ENCODE results near the gene EYA2.

Gene EYA2

GRCh38 chr20:46900086-46900485 lies 5.4 kb downstream of the EYA2 start:
- Histone ChIP-seq H4K20me1 (ENCODE audit: insufficient read depth, low read length, poor library complexity, severe bottlenecking) (no peaks in the 10 kb centered on the region), H3K4me3 (ENCODE audit: low read length, poor library complexity, severe bottlenecking) (no peak overlapping the region), H3F3A (ENCODE audit: low read depth) (no peaks in the 10 kb centered on the region), H3K9me3 (ENCODE audit: insufficient read depth, low read depth, low read length) (no peaks in the 10 kb centered on the region), H3K4me1 (ENCODE audit: insufficient read depth, low read length, poor library complexity, severe bottlenecking) (no peaks in the 10 kb centered on the region), H3K79me2 (ENCODE audit: insufficient read depth, low read length) (no peaks in the 10 kb centered on the region), H3K27me3 (ENCODE audit: insufficient read depth, low read length, poor library complexity, severe bottlenecking) (no peaks in the 10 kb centered on the region), H3K9me2 (replicated peaks; ENCODE audit: low read depth, low read length) (no peaks in the 10 kb centered on the region), H3K9ac (ENCODE audit: low read depth, low read length, poor library complexity, severe bottlenecking) (no peak overlapping the region), H3K36me3 (ENCODE audit: insufficient read depth, low read length) (no peaks in the 10 kb centered on the region), H3K4me2 (ENCODE audit: low read depth, low read length, poor library complexity, severe bottlenecking) (no peak overlapping the region), H2AFZ (ENCODE audit: low read length) (no peak overlapping the region)
- no peak for TF ChIP-seq CTCF (conservative IDR thresholded peaks at IDR 0.05; ENCODE audit: low read length)

DNA sequence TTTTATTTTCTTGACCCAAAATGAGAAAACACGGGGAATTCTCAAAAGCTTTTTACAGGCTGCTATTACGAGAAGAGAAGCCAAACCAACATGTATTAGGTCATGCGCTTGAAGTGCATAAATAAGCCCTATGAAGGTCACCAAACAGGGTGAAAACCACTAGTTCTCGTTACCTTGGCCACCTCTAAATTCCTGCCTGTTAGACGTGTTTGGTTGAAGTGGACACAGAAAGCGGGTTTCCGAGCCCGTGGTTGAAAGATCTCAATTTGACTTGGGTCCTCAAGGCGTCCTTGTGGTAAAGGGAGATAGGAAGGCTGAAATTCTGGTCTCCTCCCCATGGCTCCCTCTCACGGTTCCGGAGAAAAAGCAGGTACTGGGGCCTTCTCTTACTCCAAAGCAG lies 6.2 kb downstream of the EYA2 start:
- Histone ChIP-seq H3F3A (ENCODE audit: low read depth) (no peaks in the 10 kb centered on the region), H3K9me2 (replicated peaks; ENCODE audit: low read depth, low read length) (no peaks in the 10 kb centered on the region), H3K4me3 (ENCODE audit: low read length, poor library complexity, severe bottlenecking) (no peak overlapping the region), H3K9ac (ENCODE audit: low read depth, low read length, poor library complexity, severe bottlenecking) (no peak overlapping the region), H3K27me3 (ENCODE audit: insufficient read depth, low read length, poor library complexity, severe bottlenecking) (no peaks in the 10 kb centered on the region), H3K36me3 (ENCODE audit: insufficient read depth, low read length) (no peaks in the 10 kb centered on the region), H3K4me2 (ENCODE audit: low read depth, low read length, poor library complexity, severe bottlenecking) (no peak overlapping the region), H3K4me1 (ENCODE audit: insufficient read depth, low read length, poor library complexity, severe bottlenecking) (no peaks in the 10 kb centered on the region), H3K9me3 (ENCODE audit: insufficient read depth, low read depth, low read length) (no peaks in the 10 kb centered on the region), H3K79me2 (ENCODE audit: insufficient read depth, low read length) (no peaks in the 10 kb centered on the region), H4K20me1 (ENCODE audit: insufficient read depth, low read length, poor library complexity, severe bottlenecking) (no peaks in the 10 kb centered on the region), H2AFZ (ENCODE audit: low read length) (no peak overlapping the region)
- no peak for TF ChIP-seq EZH2phosphoT487 (IDR thresholded peaks at IDR 0.05; ENCODE audit: borderline replicate concordance)
- TF ChIP-seq CTCF (conservative IDR thresholded peaks at IDR 0.05; ENCODE audit: low read length): no peak

DNA sequence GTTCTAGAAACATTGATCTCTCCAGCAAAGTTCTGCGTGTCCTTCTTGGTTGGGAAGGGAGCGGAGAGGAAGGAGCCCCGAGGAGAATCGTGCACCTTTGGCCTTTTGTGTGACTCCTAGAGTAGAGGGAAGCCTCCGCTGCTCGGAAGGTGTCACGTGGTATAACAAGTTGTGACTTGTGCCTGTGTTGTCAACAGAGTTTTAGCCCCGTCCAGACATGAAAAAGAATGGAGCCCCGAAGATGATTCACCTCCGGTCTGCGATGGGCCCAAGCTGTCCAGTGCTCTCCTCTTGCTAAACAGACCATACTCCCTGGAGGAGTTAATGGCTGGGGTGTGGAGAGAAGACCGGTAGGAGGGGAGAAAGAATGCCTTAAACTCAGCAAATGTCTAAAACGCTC lies 7.0 kb downstream of the EYA2 start:
- Histone ChIP-seq H2AFZ (ENCODE audit: low read length) (no peak overlapping the region), H3K9me2 (replicated peaks; ENCODE audit: low read depth, low read length) (no peaks in the 10 kb centered on the region)

More for the DNA sequence above, 7.0 kb downstream of the EYA2 start:
- Histone ChIP-seq H3K4me3 (ENCODE audit: low read length, poor library complexity, severe bottlenecking) (no peak overlapping the region), H3K36me3 (ENCODE audit: insufficient read depth, low read length) (no peaks in the 10 kb centered on the region), H3K27me3 (ENCODE audit: insufficient read depth, low read length, poor library complexity, severe bottlenecking) (no peaks in the 10 kb centered on the region), H3K4me2 (ENCODE audit: low read depth, low read length, poor library complexity, severe bottlenecking) (no peak overlapping the region), H4K20me1 (ENCODE audit: insufficient read depth, low read length, poor library complexity, severe bottlenecking) (no peaks in the 10 kb centered on the region), H3K4me1 (ENCODE audit: insufficient read depth, low read length, poor library complexity, severe bottlenecking) (no peaks in the 10 kb centered on the region), H3K9ac (ENCODE audit: low read depth, low read length, poor library complexity, severe bottlenecking) (no peak overlapping the region), H3K9me3 (ENCODE audit: insufficient read depth, low read depth, low read length) (no peaks in the 10 kb centered on the region), H3K79me2 (ENCODE audit: insufficient read depth, low read length) (no peaks in the 10 kb centered on the region), H3F3A (ENCODE audit: low read depth) (no peaks in the 10 kb centered on the region)
- TF ChIP-seq CTCF (conservative IDR thresholded peaks at IDR 0.05; ENCODE audit: low read length): no peak
- no peak for TF ChIP-seq EZH2phosphoT487 (IDR thresholded peaks at IDR 0.05; ENCODE audit: borderline replicate concordance)

Data from Loucy (cell line).